Sigmoid colon (tissue), 7 donors: ENCODE measurements around the gene GPD2. TPM values are rescaled to one million over a fixed set of nuclear protein-coding genes. Genes with fewer than 3 reads are reported as not detected.

Experiments used
- DNase-seq: peaks from one replicate; pipeline ENCODE4 v3.0.0-alpha.2; 2019
- H3K27ac ChIP-seq, 4 donors: fragments of 200-600 bp; sonication (generic); one replicate each; pipeline ENCODE4 v1.5.1; 2016 to 2019; ENCODE audit warnings: mild to moderate bottlenecking in 1 of 4
- H3K27me3 ChIP-seq, 3 donors: fragments of 200-600 bp; sonication (generic); one replicate each; pipeline ENCODE4 v1.5.1; 2019; ENCODE audit warnings: mild to moderate bottlenecking in 1 of 3
- H3K36me3 ChIP-seq, 4 donors: fragments of 200-600 bp; sonication (generic); one replicate each; pipeline ENCODE4 v1.5.1; 2016 to 2019
- H3K4me1 ChIP-seq, 4 donors: fragments of 200-600 bp; sonication (generic); one replicate each; pipeline ENCODE4 v1.5.1; 2017 to 2019
- H3K4me3 ChIP-seq, 4 donors: fragments of 200-600 bp; sonication (generic); one replicate each; pipeline ENCODE4 v1.5.1; 2017 to 2019; ENCODE audit warnings: mild to moderate bottlenecking in 2 of 4, moderate library complexity in 1 of 4
- H3K9me3 ChIP-seq, 4 donors: fragments of 200-600 bp in 3 of 4; sonication (generic) in 3 of 4; one replicate each; pipeline versions ENCODE4 v1.5.1 to v1.6.1; 2013 to 2019
- CTCF ChIP-seq, 4 experiments: fragments of 450-650 bp in 3 of 4; fragments of 200-600 bp in 1 of 4; IDR thresholded peaks; one replicate each; pipeline ENCODE4 v1.5.1; 2016 to 2019; ENCODE audit warnings: antibody characterized with exemption in 4 of 4, mild to moderate bottlenecking in 3 of 4, moderate library complexity in 2 of 4
- EP300 ChIP-seq, 4 donors: sonication (generic); formaldehyde crosslinking; IDR thresholded peaks; one replicate each; pipeline ENCODE4 v1.6.1; 2017; ENCODE audit warnings: antibody characterized with exemption in 4 of 4
- POLR2A ChIP-seq, 2 donors: fragments of 450-650 bp; IDR thresholded peaks; one replicate each; pipeline ENCODE4 v1.6.1; 2016; ENCODE audit warnings: antibody characterized with exemption in 2 of 2, mild to moderate bottlenecking in 2 of 2, moderate library complexity in 2 of 2
- POLR2AphosphoS5 ChIP-seq, 4 donors: sonication (generic); formaldehyde crosslinking; IDR thresholded peaks; one replicate each; pipeline ENCODE4 v1.6.1; 2017; ENCODE audit warnings: antibody characterized with exemption in 4 of 4
- WGBS, 2 donors: extraction: QIAGEN DNeasy Blood & Tissue Kit; methylation state at CpG; one replicate each; pipeline ENCODE4 v1.1.7; 2013; 5-methylcytosine and 5-hydroxymethylcytosine counted together
- intact Hi-C: fragments of 100-400 bp; cut with DNase I; formaldehyde crosslinking; loops from one replicate; pipeline ENCODE4 v1.15.1; 2023
- polyA plus RNA-seq, 3 donors: library from polyadenylated mRNA; stranded (reverse); fragments of 200-250 nt; gene quantifications; one replicate each; pipeline ENCODE4 v1.2.3, GENCODE V29; 2013
- total RNA-seq, 4 donors: library from RNA; depleted of rRNA; stranded (reverse); fragments of >200 nt; gene quantifications; one replicate each; pipeline ENCODE4 v1.1.0, GENCODE V29; 2016
- donor health status: healthy with polysubstance abuse.
- donor health status: Bipolar disorder and iron deficiency.
- donor health status: healthy.

Gene GPD2
- total and polyA plus RNA-seq, 7 donors: 13.2 to 44.6 (median 16.3) TPM

GRCh38 chr2:156536534-156536933 is 100.4 kb downstream of the GPD2 start:
- H3K36me3 ChIP-seq: no peaks in the 10 kb centered on the region
- DNase-seq: no peak
- peaks cover 0 to 13% (median 9%) of the 10 kb centered on the region in 4 donors for H3K4me1 ChIP-seq
- no peaks in the 10 kb centered on the region for H3K9me3 ChIP-seq
- 89 to 90% methylated on average over 2 of the region's 2 CpGs for WGBS, 2 donors
- no peak overlapping the region for H3K27ac ChIP-seq
- intact Hi-C loops: no loop called here
- H3K27me3 ChIP-seq: no peaks in the 10 kb centered on the region
- TF ChIP-seq EP300 (IDR thresholded peaks at IDR 0.05): no peak
- TF ChIP-seq POLR2AphosphoS5 (IDR thresholded peaks at IDR 0.05): no peak
- TF ChIP-seq POLR2A (IDR thresholded peaks at IDR 0.05): no peak
- no peak for TF ChIP-seq CTCF (IDR thresholded peaks at IDR 0.05)
- no peak overlapping the region for H3K4me3 ChIP-seq

- intact Hi-C loops: no loop called here
Observed at GRCh38 chr2:156537141-156537540, 101.0 kb downstream of the GPD2 start.

GRCh38 chr2:156538083-156538504 is 101.9 kb downstream of the GPD2 start:
- no peak overlapping the region for H3K4me3 ChIP-seq
- no peaks in the 10 kb centered on the region for H3K9me3 ChIP-seq
- H3K36me3 ChIP-seq: no peaks in the 10 kb centered on the region
- no peak for TF ChIP-seq POLR2A (IDR thresholded peaks at IDR 0.05)
- TF ChIP-seq POLR2AphosphoS5 (IDR thresholded peaks at IDR 0.05): no peak
- TF ChIP-seq CTCF (IDR thresholded peaks at IDR 0.05): no peak
- no peak for TF ChIP-seq EP300 (IDR thresholded peaks at IDR 0.05)
- WGBS, 2 donors: 92 to 96% methylated on average over 2 of the region's 2 CpGs
- no peaks in the 10 kb centered on the region for H3K27me3 ChIP-seq
- peaks cover 0 to 18% (median 11%) of the 10 kb centered on the region in 4 donors for H3K4me1 ChIP-seq
- H3K27ac ChIP-seq: no peak overlapping the region
- DNase-seq: no peak
- intact Hi-C loops: no loop called here

More at GRCh38 chr2:156537141-156537540, 101.0 kb downstream of the GPD2 start:
- Histone ChIP-seq H3K27ac (no peak overlapping the region), H3K27me3 (no peaks in the 10 kb centered on the region), H3K36me3 (no peaks in the 10 kb centered on the region), H3K9me3 (no peaks in the 10 kb centered on the region), H3K4me3 (no peak overlapping the region), H3K4me1 (peaks cover 0 to 15% (median 11%) of the 10 kb centered on the region in 4 donors)
- 80 to 82% methylated on average over 4 of the region's 4 CpGs for WGBS, 2 donors
- TF ChIP-seq POLR2A (IDR thresholded peaks at IDR 0.05) (no peak), EP300 (IDR thresholded peaks at IDR 0.05) (no peak)
- DNase-seq: no peak

- H3K4me1 ChIP-seq: peaks cover 0 to 18% (median 11%) of the 10 kb centered on the region in 4 donors
- 87 to 93% methylated on average over 4 of the region's 4 CpGs for WGBS, 2 donors
- H3K9me3 ChIP-seq: no peaks in the 10 kb centered on the region
- no peak overlapping the region for H3K4me3 ChIP-seq
- H3K36me3 ChIP-seq: no peaks in the 10 kb centered on the region
- no peak for DNase-seq
- TF ChIP-seq CTCF (IDR thresholded peaks at IDR 0.05) (no peak), POLR2A (IDR thresholded peaks at IDR 0.05) (no peak), POLR2AphosphoS5 (IDR thresholded peaks at IDR 0.05) (no peak), EP300 (IDR thresholded peaks at IDR 0.05) (no peak)
- intact Hi-C loops: no loop called here
- no peak overlapping the region for H3K27ac ChIP-seq
- H3K27me3 ChIP-seq: no peaks in the 10 kb centered on the region
Observed at GRCh38 chr2:156539086-156539860, 103.1 kb downstream of the GPD2 start.

GRCh38 chr2:156540706-156541105 is 104.5 kb downstream of the GPD2 start:
- H3K9me3 ChIP-seq: no peaks in the 10 kb centered on the region
- no peak overlapping the region for H3K4me3 ChIP-seq
- WGBS, 2 donors: 12 to 33% methylated on average over 1 of the region's 1 CpG
- H3K27me3 ChIP-seq: no peaks in the 10 kb centered on the region
- no peaks in the 10 kb centered on the region for H3K36me3 ChIP-seq
- no peak for TF ChIP-seq POLR2A (IDR thresholded peaks at IDR 0.05)
- no peak for TF ChIP-seq CTCF (IDR thresholded peaks at IDR 0.05)
- TF ChIP-seq EP300 (IDR thresholded peaks at IDR 0.05): no peak
- TF ChIP-seq POLR2AphosphoS5 (IDR thresholded peaks at IDR 0.05): no peak
- H3K27ac ChIP-seq: peak overlapping the region in 1 of 4 donors; percentile 59
- intact Hi-C loops: no loop called here
- H3K4me1 ChIP-seq: peaks cover 0 to 18% (median 11%) of the 10 kb centered on the region in 4 donors
- no peak for DNase-seq
